HCT116 (cell line): ENCODE results near the gene INF2.

Source experiments
- ATF3 ChIP-seq: IDR thresholded peaks from 2 replicates; pipeline ENCODE4 v1.6.1; 2012
- CEBPB ChIP-seq: IDR thresholded peaks from 2 replicates; pipeline ENCODE4 v1.6.1; 2012; ENCODE audit warnings: low read depth
- CTCF ChIP-seq, 3 experiments: fragments of 200-600 bp in 1 of 3; sonication (generic) in 1 of 3; IDR thresholded peaks in 2 of 3; conservative IDR thresholded peaks in 1 of 3; 2 replicates each; pipeline ENCODE4 v1.5.1; 2012 to 2017; ENCODE audit warnings: low read depth in 2 of 3, low read length in 2 of 3, antibody characterized with exemption in 1 of 3, borderline replicate concordance in 1 of 3, control low read depth in 1 of 3, mild to moderate bottlenecking in 1 of 3, mixed read lengths in 1 of 3, mixed run types in 1 of 3, moderate library complexity in 1 of 3; ENCODE audit not compliant: insufficient read depth in 1 of 3
- ELF1 ChIP-seq: IDR thresholded peaks from 2 replicates; pipeline ENCODE4 v1.6.1; 2012; ENCODE audit warnings: low read depth, borderline replicate concordance
- EZH2 ChIP-seq: fragments of 200-600 bp; sonication (generic); IDR thresholded peaks from 2 replicates; pipeline ENCODE4 v1.6.1; 2017; ENCODE audit warnings: antibody characterized with exemption, mixed run types
- EZH2phosphoT487 ChIP-seq: fragments of 200-600 bp; IDR thresholded peaks from 2 replicates; pipeline ENCODE4 v1.6.1; 2018; ENCODE audit warnings: antibody characterized with exemption, borderline replicate concordance
- MAX ChIP-seq: IDR thresholded peaks from 2 replicates; pipeline ENCODE4 v1.6.1; 2012
- POLR2A ChIP-seq: IDR thresholded peaks from 2 replicates; pipeline ENCODE4 v1.7.0; 2011; ENCODE audit warnings: borderline replicate concordance; ENCODE audit not compliant: insufficient read depth, insufficient read length; ENCODE audit errors: extremely low read depth
- POLR2AphosphoS5 ChIP-seq: IDR thresholded peaks from 2 replicates; pipeline ENCODE4 v1.6.1; 2011; ENCODE audit warnings: mild to moderate bottlenecking, low read depth, low read length, moderate library complexity
- RAD21 ChIP-seq: IDR thresholded peaks from 2 replicates; pipeline ENCODE4 v1.6.1; 2012; ENCODE audit warnings: low read depth, mild to moderate bottlenecking
- REST ChIP-seq: IDR thresholded peaks from 2 replicates; pipeline ENCODE4 v1.6.1; 2012; ENCODE audit warnings: low read depth
- SIN3A ChIP-seq: IDR thresholded peaks from 2 replicates; pipeline ENCODE4 v1.6.1; 2012; ENCODE audit warnings: low read depth
- YY1 ChIP-seq: IDR thresholded peaks from 2 replicates; pipeline ENCODE4 v1.6.1; 2011; ENCODE audit warnings: low read length, low read depth, moderate library complexity, mild to moderate bottlenecking; ENCODE audit not compliant: insufficient replicate concordance; ENCODE audit errors: extremely low read depth
- ZBTB33 ChIP-seq: IDR thresholded peaks from 2 replicates; pipeline ENCODE4 v1.6.1; 2011; ENCODE audit warnings: mild to moderate bottlenecking, low read length, moderate library complexity; ENCODE audit not compliant: insufficient replicate concordance; ENCODE audit errors: extremely low read depth

- TF ChIP-seq CTCF (IDR thresholded peaks at IDR 0.05 in 2 of 3, conservative IDR thresholded peaks at IDR 0.05 in 1 of 3; ENCODE audit: borderline replicate concordance in 1 of 3, insufficient read depth in 1 of 3, low read depth in 2 of 3, low read length in 2 of 3), result no peak
- no peak for TF ChIP-seq EZH2
- no peak for TF ChIP-seq MAX
- no peak for TF ChIP-seq POLR2A
- TF ChIP-seq ATF3, result no peak
- TF ChIP-seq YY1, result no peak
- TF ChIP-seq RAD21, result no peak
- TF ChIP-seq ZBTB33, result no peak
- no peak for TF ChIP-seq POLR2AphosphoS5
- no peak for TF ChIP-seq ELF1
- no peak for TF ChIP-seq SIN3A
- TF ChIP-seq REST, result no peak
- TF ChIP-seq EZH2phosphoT487, result no peak
- no peak for TF ChIP-seq CEBPB
Measured at GRCh38 chr14:104644656-104645378, 44.6 kb upstream of the INF2 start.
